Breast epithelium (tissue), 3 donors: ENCODE data around the gene SEPTIN5.

Experiments used
- CTCF ChIP-seq, 3 donors: fragments of 450-650 bp; IDR thresholded peaks; one replicate each; pipeline ENCODE4 v1.5.1; 2016 to 2017; ENCODE audit warnings: antibody characterized with exemption in 3 of 3, mild to moderate bottlenecking in 3 of 3, moderate library complexity in 3 of 3
- POLR2A ChIP-seq: fragments of 450-650 bp; IDR thresholded peaks from one replicate; pipeline ENCODE4 v1.6.1; 2016; ENCODE audit warnings: antibody characterized with exemption, mild to moderate bottlenecking, moderate library complexity
- POLR2AphosphoS5 ChIP-seq, 3 donors: sonication (generic); formaldehyde crosslinking; IDR thresholded peaks; one replicate each; pipeline ENCODE4 v1.6.1; 2017; ENCODE audit warnings: antibody characterized with exemption in 3 of 3

- TF ChIP-seq CTCF (IDR thresholded peaks at IDR 0.05), result no peak
- no peak for TF ChIP-seq POLR2AphosphoS5 (IDR thresholded peaks at IDR 0.05)
- TF ChIP-seq POLR2A, result no peak
Observed at GRCh38 chr22:19728836-19729235, 14.5 kb downstream of the SEPTIN5 start.
